ENCODE results near the gene INTS6. TPM values are rescaled to one million over a fixed set of nuclear protein-coding genes. Genes with fewer than 3 reads are reported as not detected.

The INTS6 gene
- total RNA-seq, 4 donors from 2014 or later: 15.3 to 37.0 (median 25.2) TPM

GRCh38 chr13:51321836-51322235 lies 131.0 kb downstream of the INTS6 start:
- WGBS, 2 donors (ENCODE audit: low coverage in 1 of 2): 75 to 77% methylated on average over 2 of the region's 2 CpGs
- TF ChIP-seq POLR2A (IDR thresholded peaks at IDR 0.05): no peak
- no peak for TF ChIP-seq POLR2AphosphoS5 (IDR thresholded peaks at IDR 0.05)
- TF ChIP-seq CTCF (IDR thresholded peaks at IDR 0.05): no peak
- no peak for TF ChIP-seq EP300 (IDR thresholded peaks at IDR 0.05; ENCODE audit: low read depth)

GRCh38 chr13:51318876-51319275 lies 134.0 kb downstream of the INTS6 start:
- intact Hi-C loops (cut with DNase I; ENCODE audit: low total_unique reads): no loop called here
- Histone ChIP-seq H3K27me3 (no peaks in the 10 kb centered on the region), H3K27ac (no peak overlapping the region), H3K4me1 (no peaks in the 10 kb centered on the region), H3K4me3 (no peak overlapping the region), H3K36me3 (no peaks in the 10 kb centered on the region), H3K9me3 (no peaks in the 10 kb centered on the region)
- TF ChIP-seq EP300 (IDR thresholded peaks at IDR 0.05; ENCODE audit: low read depth) (no peak), CTCF (IDR thresholded peaks at IDR 0.05) (no peak), POLR2AphosphoS5 (IDR thresholded peaks at IDR 0.05) (no peak), POLR2A (IDR thresholded peaks at IDR 0.05) (no peak)
- no peak for DNase-seq
- in situ Hi-C loops (cut with MboI; ENCODE audit: low pct_ligation_motif_present in 1 of 4, low pct_unique_long_range_greater_than_20kb in 1 of 4, low sequenced_read_pairs in 3 of 4): no loop called here
- WGBS, 2 donors (ENCODE audit: low coverage in 1 of 2): 69% methylated on average over 3 of the region's 3 CpGs; no CpG with 5 or more reads in 1 of the 2 donors

More at GRCh38 chr13:51321836-51322235, 131.0 kb downstream of the INTS6 start:
- in situ Hi-C loops (cut with MboI; ENCODE audit: low pct_ligation_motif_present in 1 of 4, low pct_unique_long_range_greater_than_20kb in 1 of 4, low sequenced_read_pairs in 3 of 4) (no loop called here), intact Hi-C loops (cut with DNase I; ENCODE audit: low total_unique reads) (no loop called here)
- Histone ChIP-seq H3K27me3 (no peaks in the 10 kb centered on the region), H3K4me3 (no peak overlapping the region), H3K9me3 (no peaks in the 10 kb centered on the region), H3K4me1 (no peaks in the 10 kb centered on the region), H3K36me3 (no peaks in the 10 kb centered on the region), H3K27ac (no peak overlapping the region)
- no peak for DNase-seq

- Histone ChIP-seq H3K36me3 (no peaks in the 10 kb centered on the region), H3K27me3 (no peaks in the 10 kb centered on the region), H3K4me3 (no peak overlapping the region), H3K9me3 (no peaks in the 10 kb centered on the region), H3K27ac (no peak overlapping the region), H3K4me1 (no peaks in the 10 kb centered on the region)
- in situ Hi-C loops (cut with MboI; ENCODE audit: low pct_ligation_motif_present in 1 of 4, low pct_unique_long_range_greater_than_20kb in 1 of 4, low sequenced_read_pairs in 3 of 4): no loop called here
- WGBS, 2 donors (ENCODE audit: low coverage in 1 of 2): 84 to 100% methylated on average over 1 to 2 of the region's 2 CpGs
- no peak for DNase-seq
- TF ChIP-seq POLR2A (IDR thresholded peaks at IDR 0.05): no peak
- no peak for TF ChIP-seq CTCF (IDR thresholded peaks at IDR 0.05)
- no peak for TF ChIP-seq POLR2AphosphoS5 (IDR thresholded peaks at IDR 0.05)
- TF ChIP-seq EP300 (IDR thresholded peaks at IDR 0.05; ENCODE audit: low read depth): no peak
- intact Hi-C loops (cut with DNase I; ENCODE audit: low total_unique reads): no loop called here
Measured at GRCh38 chr13:51318015-51318414, 134.8 kb downstream of the INTS6 start.

- H3K27me3 ChIP-seq: no peaks in the 10 kb centered on the region
- no peak for DNase-seq
- H3K36me3 ChIP-seq: no peaks in the 10 kb centered on the region
- H3K4me1 ChIP-seq: no peaks in the 10 kb centered on the region
- intact Hi-C loops (cut with DNase I; ENCODE audit: low total_unique reads): no loop called here
- no peak overlapping the region for H3K4me3 ChIP-seq
- TF ChIP-seq POLR2A (IDR thresholded peaks at IDR 0.05) (no peak), POLR2AphosphoS5 (IDR thresholded peaks at IDR 0.05) (no peak)
- no peaks in the 10 kb centered on the region for H3K9me3 ChIP-seq
- 56% methylated on average over 1 of the region's 1 CpG; no CpG with 5 or more reads in 1 of the 2 donors for WGBS, 2 donors (ENCODE audit: low coverage in 1 of 2)
- in situ Hi-C loops (cut with MboI; ENCODE audit: low pct_ligation_motif_present in 1 of 4, low pct_unique_long_range_greater_than_20kb in 1 of 4, low sequenced_read_pairs in 3 of 4): no loop called here
- H3K27ac ChIP-seq: no peak overlapping the region
Measured at GRCh38 chr13:51317262-51317661, 135.6 kb downstream of the INTS6 start.

- H3K4me1 ChIP-seq: no peaks in the 10 kb centered on the region
- no peak for TF ChIP-seq EP300 (IDR thresholded peaks at IDR 0.05; ENCODE audit: low read depth)
- no peak for TF ChIP-seq CTCF (IDR thresholded peaks at IDR 0.05)
- TF ChIP-seq POLR2A (IDR thresholded peaks at IDR 0.05): no peak
- no peak for TF ChIP-seq POLR2AphosphoS5 (IDR thresholded peaks at IDR 0.05)
- no peaks in the 10 kb centered on the region for H3K36me3 ChIP-seq
- H3K27ac ChIP-seq: no peak overlapping the region
- DNase-seq: no peak
- no peaks in the 10 kb centered on the region for H3K27me3 ChIP-seq
- 55% methylated on average over 1 of the region's 1 CpG; no CpG with 5 or more reads in 1 of the 2 donors for WGBS, 2 donors (ENCODE audit: low coverage in 1 of 2)
- H3K4me3 ChIP-seq: no peak overlapping the region
- in situ Hi-C loops (cut with MboI; ENCODE audit: low pct_ligation_motif_present in 1 of 4, low pct_unique_long_range_greater_than_20kb in 1 of 4, low sequenced_read_pairs in 3 of 4) (no loop called here), intact Hi-C loops (cut with DNase I; ENCODE audit: low total_unique reads) (no loop called here)
- H3K9me3 ChIP-seq: no peaks in the 10 kb centered on the region
Measured at GRCh38 chr13:51313619-51314018, 139.2 kb downstream of the INTS6 start.
